Smooth muscle cell (in vitro differentiated cells): ENCODE measurements around the gene PI4KB. TPM values are rescaled to one million over a fixed set of nuclear protein-coding genes. Genes with fewer than 3 reads are reported as not detected.

Experiments
- DNase-seq: peaks from one replicate; lab custom pipeline; 2025; ENCODE audit not compliant: unreplicated experiment; lab: John Stamatoyannopoulos, UW
- H2AFZ ChIP-seq: fragments of 200-600 bp; sonication (generic); 2 replicates; pipeline ENCODE4 v1.6.0; 2016; ENCODE audit warnings: antibody characterized with exemption, low read depth, mild to moderate bottlenecking
- H3F3A ChIP-seq: fragments of 200-600 bp; sonication (generic); 2 replicates; pipeline ENCODE4 v1.6.0; 2017; ENCODE audit warnings: antibody characterized with exemption, low read depth
- H3K27ac ChIP-seq: fragments of 200-600 bp; sonication (generic); 2 replicates; pipeline ENCODE4 v1.5.1; 2016; ENCODE audit warnings: low read depth, mild to moderate bottlenecking
- H3K27me3 ChIP-seq: fragments of 200-600 bp; sonication (generic); 2 replicates; pipeline ENCODE4 v1.6.1; 2016; ENCODE audit warnings: low read depth, mild to moderate bottlenecking
- H3K36me3 ChIP-seq: fragments of 200-600 bp; sonication (generic); 2 replicates; pipeline ENCODE4 v1.5.1; 2016; ENCODE audit warnings: low read depth
- H3K4me1 ChIP-seq: fragments of 200-600 bp; sonication (generic); 2 replicates; pipeline ENCODE4 v1.5.1; 2016; ENCODE audit warnings: low read depth
- H3K4me2 ChIP-seq: fragments of 200-600 bp; sonication (generic); 2 replicates; pipeline ENCODE4 v1.6.0; 2016; ENCODE audit warnings: mild to moderate bottlenecking
- H3K4me3 ChIP-seq: fragments of 200-600 bp; sonication (generic); 2 replicates; pipeline ENCODE4 v1.5.1; 2016; ENCODE audit warnings: mild to moderate bottlenecking
- H3K79me2 ChIP-seq: fragments of 200-600 bp; sonication (generic); 2 replicates; pipeline ENCODE4 v1.6.0; 2016; ENCODE audit warnings: low read depth, mild to moderate bottlenecking
- H3K9ac ChIP-seq: fragments of 200-600 bp; sonication (generic); 2 replicates; pipeline ENCODE4 v1.6.0; 2016; ENCODE audit warnings: low read depth
- H3K9me3 ChIP-seq: fragments of 200-600 bp; sonication (generic); replicated peaks from 2 replicates; pipeline ENCODE4 v1.5.1; 2016; ENCODE audit warnings: low read depth
- H4K20me1 ChIP-seq: fragments of 200-600 bp; sonication (generic); 2 replicates; pipeline ENCODE4 v1.6.0; 2016; ENCODE audit warnings: low read depth
- WGBS: methylation state at CpG from one replicate; pipeline ENCODE4 v1.1.7; 2016; ENCODE audit warnings: low lambda C conversion rate; 5-methylcytosine and 5-hydroxymethylcytosine counted together
- polyA plus RNA-seq: library from polyadenylated mRNA; unstranded; fragments of >200 nt; fragmentation: Nextera tagmentation; extraction: Ambion mirVana; gene quantifications from 2 replicates; pipeline ENCODE4 v1.2.1, GENCODE V29; 2016
- total RNA-seq: library from RNA; depleted of rRNA; stranded (reverse); fragments of >200 nt; gene quantifications from 2 replicates; pipeline ENCODE4 v1.2.3, GENCODE V29; 2014
- TF ChIP-seq, protein P1 (sequence below): fragments of 200-600 bp; sonication (generic); IDR thresholded peaks from 2 replicates; pipeline ENCODE4 v1.5.1; 2017; ENCODE audit warnings: borderline replicate concordance, mild to moderate bottlenecking, antibody characterized with exemption; ENCODE audit not compliant: insufficient read depth, poor library complexity, severe bottlenecking

PI4KB gene
- total and polyA plus RNA-seq, 2 experiments from 2014 or later, result 32.2 to 46.7 TPM

DNA sequence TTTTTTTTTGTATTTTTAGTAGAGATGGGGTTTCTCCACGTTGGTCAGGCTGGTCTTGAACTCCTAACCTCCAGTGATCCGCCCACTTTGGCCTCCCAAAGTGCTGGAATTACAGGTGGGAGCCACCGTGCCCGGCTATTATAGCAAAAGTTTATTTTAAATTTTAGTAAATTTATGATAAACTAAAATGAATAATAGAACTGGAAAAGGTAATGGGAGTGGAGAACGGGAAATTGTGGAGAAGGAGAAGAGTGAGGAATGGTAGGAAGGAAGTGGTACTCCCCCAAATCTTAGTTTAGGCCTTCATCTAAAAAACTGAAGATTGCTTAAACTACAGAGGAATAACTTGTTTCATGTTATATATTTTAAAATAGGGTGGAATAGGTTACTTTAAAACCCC lies 7.6 kb upstream of the PI4KB start:
- Histone ChIP-seq H3K27ac (no peak overlapping the region), H3K79me2 (no peaks in the 10 kb centered on the region), H4K20me1 (no peaks in the 10 kb centered on the region), H3K4me2 (no peak overlapping the region), H3K9ac (no peak overlapping the region), H3K4me3 (no peak overlapping the region), H3K36me3 (no peaks in the 10 kb centered on the region), H3F3A (no peaks in the 10 kb centered on the region), H2AFZ (no peak overlapping the region), H3K27me3 (no peaks in the 10 kb centered on the region), H3K9me3 (no peaks in the 10 kb centered on the region), H3K4me1 (no peaks in the 10 kb centered on the region)
- TF ChIP-seq, protein P1, sequence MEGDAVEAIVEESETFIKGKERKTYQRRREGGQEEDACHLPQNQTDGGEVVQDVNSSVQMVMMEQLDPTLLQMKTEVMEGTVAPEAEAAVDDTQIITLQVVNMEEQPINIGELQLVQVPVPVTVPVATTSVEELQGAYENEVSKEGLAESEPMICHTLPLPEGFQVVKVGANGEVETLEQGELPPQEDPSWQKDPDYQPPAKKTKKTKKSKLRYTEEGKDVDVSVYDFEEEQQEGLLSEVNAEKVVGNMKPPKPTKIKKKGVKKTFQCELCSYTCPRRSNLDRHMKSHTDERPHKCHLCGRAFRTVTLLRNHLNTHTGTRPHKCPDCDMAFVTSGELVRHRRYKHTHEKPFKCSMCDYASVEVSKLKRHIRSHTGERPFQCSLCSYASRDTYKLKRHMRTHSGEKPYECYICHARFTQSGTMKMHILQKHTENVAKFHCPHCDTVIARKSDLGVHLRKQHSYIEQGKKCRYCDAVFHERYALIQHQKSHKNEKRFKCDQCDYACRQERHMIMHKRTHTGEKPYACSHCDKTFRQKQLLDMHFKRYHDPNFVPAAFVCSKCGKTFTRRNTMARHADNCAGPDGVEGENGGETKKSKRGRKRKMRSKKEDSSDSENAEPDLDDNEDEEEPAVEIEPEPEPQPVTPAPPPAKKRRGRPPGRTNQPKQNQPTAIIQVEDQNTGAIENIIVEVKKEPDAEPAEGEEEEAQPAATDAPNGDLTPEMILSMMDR, result no peak
- WGBS, result 88% methylated on average over 5 of the region's 5 CpGs
- DNase-seq, result no peak

DNA sequence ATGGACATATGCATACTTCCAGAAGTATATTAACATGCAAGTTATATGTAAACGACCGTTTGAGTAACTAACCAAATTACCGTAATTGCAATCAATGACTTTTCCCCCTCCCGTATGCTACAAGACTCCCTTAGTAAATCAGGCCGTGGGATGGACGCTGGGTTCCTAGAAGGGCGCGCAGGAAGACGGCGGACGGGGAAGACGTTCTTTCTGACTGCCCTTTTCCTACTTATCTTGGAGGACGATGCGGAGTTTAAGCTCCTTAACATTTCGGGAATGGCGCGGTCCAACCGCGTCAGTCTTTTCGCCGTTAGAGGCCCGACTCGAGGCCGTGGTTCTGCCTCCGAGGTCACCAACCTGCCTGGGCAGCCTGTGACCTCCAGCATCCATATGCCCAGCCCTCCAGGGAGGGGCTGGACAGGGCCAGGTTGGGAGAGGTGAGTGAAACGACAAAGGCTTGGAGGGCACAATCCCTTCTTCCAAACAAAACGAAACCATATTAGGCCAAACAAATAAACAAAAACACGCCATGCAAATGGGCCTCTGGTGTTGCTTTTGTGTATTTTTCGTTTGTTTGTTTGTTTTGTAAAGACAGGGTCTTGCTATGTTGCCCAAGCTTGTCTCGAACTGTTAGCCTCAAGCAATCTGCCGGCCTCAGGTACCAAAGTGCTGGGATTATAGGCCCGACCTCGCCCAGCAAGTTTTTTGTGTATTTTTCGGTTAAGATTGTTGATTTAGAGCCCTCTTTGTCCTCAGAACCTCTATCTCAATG lies 873 bp upstream of the PI4KB start:
- TF ChIP-seq, protein P1, result no peak
- no peaks in the 10 kb centered on the region for H3F3A ChIP-seq
- H3K4me1 ChIP-seq, result peaks cover 9% of the 10 kb centered on the region
- H3K4me2 ChIP-seq, result peak overlapping the region; percentile 88
- peak overlapping the region; percentile 73 for H3K4me3 ChIP-seq
- H3K9me3 ChIP-seq, result no peaks in the 10 kb centered on the region
- peaks cover 39% of the 10 kb centered on the region for H3K79me2 ChIP-seq
- DNase-seq, result no peak
- H3K9ac ChIP-seq, result peak overlapping the region; percentile 98
- peak overlapping the region; percentile 98 for H2AFZ ChIP-seq
- H3K27ac ChIP-seq, result peak overlapping the region; percentile 98
- no peaks in the 10 kb centered on the region for H3K27me3 ChIP-seq
- WGBS, result 17% methylated on average over 34 of the region's 34 CpGs
- H4K20me1 ChIP-seq, result peaks cover 4% of the 10 kb centered on the region
- no peaks in the 10 kb centered on the region for H3K36me3 ChIP-seq

DNA sequence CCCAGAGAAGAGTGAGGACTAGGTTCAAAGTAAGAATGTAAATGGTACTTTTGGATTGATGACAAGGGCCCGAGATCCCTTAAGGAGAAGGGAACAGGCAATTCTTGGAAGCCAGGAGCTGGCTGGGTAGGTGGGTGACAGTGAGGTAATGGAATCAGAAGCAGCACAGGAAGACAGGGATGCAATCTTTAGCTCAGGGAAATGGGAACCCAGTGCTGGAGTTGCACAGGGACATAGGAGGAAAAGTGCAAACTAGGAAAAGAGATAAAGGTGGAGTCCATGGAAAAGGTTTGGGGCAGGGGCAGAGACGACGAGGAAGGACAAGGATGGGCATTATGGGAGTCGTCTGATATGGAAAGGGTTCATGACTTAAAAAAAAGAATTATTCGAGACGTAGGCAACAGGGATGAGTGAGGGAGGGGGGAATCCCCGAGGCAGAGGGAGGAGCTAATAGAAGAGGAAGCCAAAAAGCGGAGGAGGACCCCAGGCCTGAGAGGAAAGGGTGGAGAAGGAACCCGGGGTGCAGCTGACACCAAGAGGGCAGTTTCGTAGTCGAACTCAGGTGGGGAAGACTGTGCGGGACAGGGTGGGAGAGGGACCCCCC lies 495 bp downstream of the PI4KB start:
- no peaks in the 10 kb centered on the region for H3K36me3 ChIP-seq
- H3K9me3 ChIP-seq, result no peaks in the 10 kb centered on the region
- H3F3A ChIP-seq, result no peaks in the 10 kb centered on the region
- peaks cover 9% of the 10 kb centered on the region for H3K4me1 ChIP-seq
- H3K27me3 ChIP-seq, result no peaks in the 10 kb centered on the region
- peak overlapping the region; percentile 73 for H3K4me3 ChIP-seq
- TF ChIP-seq, protein P1, result no peak
- no peak for DNase-seq
- H3K9ac ChIP-seq, result peak overlapping the region; percentile 98
- H2AFZ ChIP-seq, result peak overlapping the region; percentile 98
- peak overlapping the region; percentile 88 for H3K4me2 ChIP-seq
- H3K27ac ChIP-seq, result peak overlapping the region; percentile 98
- H4K20me1 ChIP-seq, result peaks cover 4% of the 10 kb centered on the region
- 5% methylated on average over 12 of the region's 12 CpGs for WGBS
- H3K79me2 ChIP-seq, result peaks cover 53% of the 10 kb centered on the region
